ENCODE measurements around the gene GPR142. TPM values are rescaled to one million over a fixed set of nuclear protein-coding genes. Genes with fewer than 3 reads are reported as not detected.

Gene GPR142
- polyA plus RNA-seq, 1 donor (not counting 4 experiments of a cell fraction or from before 2014, with no cell fraction given) = not detected

- Histone ChIP-seq H3K36me3 (ENCODE audit: control insufficient read depth in 2 of 2, extremely low read depth in 1 of 2, insufficient read depth in 2 of 2, low read length in 2 of 2) (no peaks in the 10 kb centered on the region), H3K4me2 (ENCODE audit: control insufficient read depth, extremely low read depth, insufficient read depth, low read depth, low read length) (no peak overlapping the region), H3K27me3 (ENCODE audit: control insufficient read depth, extremely low read depth, insufficient read depth, low read length) (no peaks in the 10 kb centered on the region), H3K27ac (ENCODE audit: control insufficient read depth, insufficient read depth, low read length) (no peak overlapping the region), H2AFZ (ENCODE audit: control insufficient read depth, low read length) (no peak overlapping the region), H3K9me3 (ENCODE audit: control insufficient read depth, low read depth, low read length) (no peaks in the 10 kb centered on the region), H3K9ac (ENCODE audit: control insufficient read depth, extremely low read depth, insufficient read depth, low read length) (no peak overlapping the region), H3K4me3 (ENCODE audit: control insufficient read depth in 2 of 3, extremely low read depth in 1 of 3, insufficient read depth in 2 of 3, low read depth in 1 of 3, low read length in 3 of 3) (no peak overlapping the region), H3K79me2 (ENCODE audit: control insufficient read depth, insufficient read depth, low read length) (no peaks in the 10 kb centered on the region), H3K4me1 (ENCODE audit: control insufficient read depth, extremely low read depth, insufficient read depth, low read length) (no peaks in the 10 kb centered on the region), H4K20me1 (ENCODE audit: control insufficient read depth, extremely low read depth, insufficient read depth, low read length) (no peaks in the 10 kb centered on the region), H3K9me1 (ENCODE audit: control insufficient read depth, extremely low read depth, insufficient read depth, low read length) (no peaks in the 10 kb centered on the region)
- no peak for FAIRE-seq
- DNase-seq (ENCODE audit: low read depth, low spot score) = no peak
- no peak for TF ChIP-seq CTCF (optimal IDR thresholded peaks at IDR 0.05 in 1 of 3, IDR thresholded peaks at IDR 0.05 in 1 of 3, conservative IDR thresholded peaks at IDR 0.05 in 1 of 3; ENCODE audit: extremely low read depth in 1 of 3, insufficient read depth in 2 of 3, low read length in 3 of 3)
- TF ChIP-seq EZH2 (IDR thresholded peaks at IDR 0.05; ENCODE audit: low read length) = no peak
- dilution Hi-C loops (cut with MboI; ENCODE audit: extremely low pct_ligation_motif_present, low sequenced_read_pairs) = no loop called here
Measured at GRCh38 chr17:74403512-74404137, 36.3 kb downstream of the GPR142 start.

- H4K20me1 ChIP-seq (ENCODE audit: control insufficient read depth, extremely low read depth, insufficient read depth, low read length) = no peaks in the 10 kb centered on the region
- H3K27ac ChIP-seq (ENCODE audit: control insufficient read depth, insufficient read depth, low read length) = no peak overlapping the region
- H3K4me1 ChIP-seq (ENCODE audit: control insufficient read depth, extremely low read depth, insufficient read depth, low read length) = no peaks in the 10 kb centered on the region
- H3K9me1 ChIP-seq (ENCODE audit: control insufficient read depth, extremely low read depth, insufficient read depth, low read length) = no peaks in the 10 kb centered on the region
- H3K9me3 ChIP-seq (ENCODE audit: control insufficient read depth, low read depth, low read length) = no peaks in the 10 kb centered on the region
- FAIRE-seq (no peak), DNase-seq (ENCODE audit: low read depth, low spot score) (no peak)
- H2AFZ ChIP-seq (ENCODE audit: control insufficient read depth, low read length) = no peak overlapping the region
- dilution Hi-C loops (cut with MboI; ENCODE audit: extremely low pct_ligation_motif_present, low sequenced_read_pairs) = no loop called here
- no peaks in the 10 kb centered on the region for H3K27me3 ChIP-seq (ENCODE audit: control insufficient read depth, extremely low read depth, insufficient read depth, low read length)
- no peak overlapping the region for H3K4me2 ChIP-seq (ENCODE audit: control insufficient read depth, extremely low read depth, insufficient read depth, low read depth, low read length)
- H3K9ac ChIP-seq (ENCODE audit: control insufficient read depth, extremely low read depth, insufficient read depth, low read length) = no peak overlapping the region
- TF ChIP-seq CTCF (optimal IDR thresholded peaks at IDR 0.05 in 1 of 3, IDR thresholded peaks at IDR 0.05 in 1 of 3, conservative IDR thresholded peaks at IDR 0.05 in 1 of 3; ENCODE audit: extremely low read depth in 1 of 3, insufficient read depth in 2 of 3, low read length in 3 of 3) = no peak
- TF ChIP-seq EZH2 (IDR thresholded peaks at IDR 0.05; ENCODE audit: low read length) = no peak
- no peaks in the 10 kb centered on the region for H3K79me2 ChIP-seq (ENCODE audit: control insufficient read depth, insufficient read depth, low read length)
- no peaks in the 10 kb centered on the region for H3K36me3 ChIP-seq (ENCODE audit: control insufficient read depth in 2 of 2, extremely low read depth in 1 of 2, insufficient read depth in 2 of 2, low read length in 2 of 2)
- H3K4me3 ChIP-seq (ENCODE audit: control insufficient read depth in 2 of 3, extremely low read depth in 1 of 3, insufficient read depth in 2 of 3, low read depth in 1 of 3, low read length in 3 of 3) = no peak overlapping the region
Measured at GRCh38 chr17:74404218-74404617, 36.9 kb downstream of the GPR142 start.

All from keratinocyte (primary cell).